GM12878 (cell line): Measurements from ENCODE around the gene RHOF. TPM values are rescaled to one million over a fixed set of nuclear protein-coding genes. Genes with fewer than 3 reads are reported as not detected.
A peak's percentile ranks its signal among the peaks of the same experiment; 100 is the strongest.

Source experiments
- BMI1 ChIP-seq: fragments of 450-650 bp; IDR thresholded peaks from 2 replicates; pipeline ENCODE4 v1.6.1; 2016; ENCODE audit warnings: mild to moderate bottlenecking, moderate library complexity, borderline replicate concordance
- CBFB ChIP-seq: IDR thresholded peaks from 2 replicates; pipeline ENCODE4 v1.6.1; 2016; ENCODE audit warnings: antibody characterized with exemption, low read depth
- CEBPB ChIP-seq, 2 experiments: fragments of 150-350 bp in 1 of 2; IDR thresholded peaks; 2 replicates each; pipeline ENCODE4 v1.6.1; 2012 to 2014; ENCODE audit warnings: low read depth in 2 of 2, low read length in 2 of 2, borderline replicate concordance in 1 of 2, inconsistent platforms in 1 of 2
- CTCF ChIP-seq, 3 experiments: IDR thresholded peaks in 2 of 3; conservative IDR thresholded peaks in 1 of 3; 2 replicates each; pipeline ENCODE4 v1.5.1; 2011; ENCODE audit warnings: low read depth in 3 of 3, low read length in 3 of 3, mild to moderate bottlenecking in 3 of 3, control low read depth in 2 of 3, moderate library complexity in 2 of 3, inconsistent platforms in 1 of 3, mixed read lengths in 1 of 3; ENCODE audit not compliant: control insufficient read depth in 2 of 3, insufficient read depth in 1 of 3; ENCODE audit errors: extremely low read depth in 1 of 3
- E4F1 ChIP-seq: fragments of 450-650 bp; IDR thresholded peaks from 2 replicates; pipeline ENCODE4 v1.6.1; 2018; ENCODE audit warnings: borderline replicate concordance, mild to moderate bottlenecking; ENCODE audit not compliant: partially characterized antibody
- ETV6 ChIP-seq, 2 experiments: fragments of 450-650 bp in 1 of 2; IDR thresholded peaks in 1 of 2; conservative IDR thresholded peaks in 1 of 2; 2 replicates each; pipeline ENCODE4 v1.6.1; 2014; ENCODE audit warnings: antibody characterized with exemption in 1 of 2, borderline replicate concordance in 1 of 2, low read depth in 1 of 2, mild to moderate bottlenecking in 1 of 2, moderate library complexity in 1 of 2
- HDAC2 ChIP-seq: fragments of 200-600 bp; sonication (generic); IDR thresholded peaks from 2 replicates; pipeline ENCODE4 v1.6.1; 2017
- IKZF1 ChIP-seq: fragments of 450-650 bp; conservative IDR thresholded peaks from 2 replicates; pipeline ENCODE4 v1.6.1; 2017; ENCODE audit warnings: antibody characterized with exemption, mild to moderate bottlenecking
- JUND ChIP-seq: IDR thresholded peaks from 2 replicates; pipeline ENCODE4 v1.6.1; 2012; ENCODE audit warnings: low read depth, mild to moderate bottlenecking, low read length, improper control_type of control experiment, moderate library complexity
- MAX ChIP-seq: IDR thresholded peaks from 2 replicates; pipeline ENCODE4 v1.6.1; 2012; ENCODE audit warnings: low read depth, low read length, improper control_type of control experiment
- MEF2B ChIP-seq: fragments of 450-650 bp; IDR thresholded peaks from 2 replicates; pipeline ENCODE4 v1.6.1; 2018; ENCODE audit warnings: mild to moderate bottlenecking, moderate library complexity; ENCODE audit not compliant: partially characterized antibody, poor library complexity, severe bottlenecking
- MTA3 ChIP-seq: IDR thresholded peaks from 2 replicates; pipeline ENCODE4 v1.6.1; 2012; ENCODE audit warnings: low read length, inconsistent platforms, borderline replicate concordance
- PKNOX1 ChIP-seq: fragments of 450-650 bp; IDR thresholded peaks from 2 replicates; pipeline ENCODE4 v1.6.1; 2016; ENCODE audit warnings: mild to moderate bottlenecking
- RAD51 ChIP-seq: fragments of 450-650 bp; IDR thresholded peaks from 2 replicates; pipeline ENCODE4 v1.6.1; 2016; ENCODE audit warnings: moderate library complexity, mild to moderate bottlenecking, inconsistent platforms
- RCOR1 ChIP-seq: conservative IDR thresholded peaks from 2 replicates; pipeline ENCODE4 v1.6.1; 2012; ENCODE audit warnings: low read depth, low read length, improper control_type of control experiment
- SPI1 ChIP-seq: IDR thresholded peaks from 2 replicates; pipeline ENCODE4 v1.6.1; 2011; ENCODE audit warnings: low read depth, mild to moderate bottlenecking, low read length, moderate library complexity, borderline replicate concordance; ENCODE audit not compliant: insufficient read depth
- TBL1XR1 ChIP-seq: IDR thresholded peaks from 2 replicates; pipeline ENCODE4 v1.6.1; 2012; ENCODE audit warnings: low read depth, low read length, improper control_type of control experiment
- YY1 ChIP-seq: IDR thresholded peaks from 2 replicates; pipeline ENCODE4 v1.6.1; 2011; ENCODE audit warnings: low read depth, mild to moderate bottlenecking, low read length
- ZBTB33 ChIP-seq: fragments of 450-650 bp; IDR thresholded peaks from 2 replicates; pipeline ENCODE4 v1.6.1; 2017; ENCODE audit warnings: mild to moderate bottlenecking
- ZNF24 ChIP-seq: fragments of 450-650 bp; IDR thresholded peaks from 2 replicates; pipeline ENCODE4 v1.6.1; 2017; ENCODE audit warnings: antibody characterized with exemption, mild to moderate bottlenecking
- ZNF622 ChIP-seq: fragments of 450-650 bp; IDR thresholded peaks from 2 replicates; pipeline ENCODE4 v1.6.1; 2017; ENCODE audit warnings: mild to moderate bottlenecking, inconsistent platforms
- ZSCAN29 ChIP-seq: fragments of 450-650 bp; IDR thresholded peaks from 2 replicates; pipeline ENCODE4 v1.6.1; 2017; ENCODE audit warnings: mild to moderate bottlenecking, moderate library complexity
- polyA plus RNA-seq, 11 experiments: library from polyadenylated mRNA; depleted of rRNA in 4 of 11; unstranded in 6 of 11; stranded (reverse) in 5 of 11; fragments of >200 nt; fragmentation: Nextera tagmentation in 4 of 11; fragmentation: Illumina TruSeq in 1 of 11; extraction: Ambion mirVana in 4 of 11; extraction: Trizol in 1 of 11; gene quantifications; 1 replicate in 1 of 11; 2 replicates in 10 of 11; pipeline versions ENCODE4 v1.2.1 to v1.2.3, GENCODE V29; 2011 to 2016; ENCODE audit warnings: inconsistent platforms in 2 of 11, missing spikeins in 2 of 11, low read depth in 1 of 11
- total RNA-seq, 4 experiments: library from RNA; depleted of rRNA in 3 of 4; stranded (reverse); fragments of >200 nt in 3 of 4; fragmentation: Illumina TruSeq in 1 of 4; extraction: Trizol in 1 of 4; gene quantifications; 2 replicates each; pipeline versions ENCODE4 v1.2.1 to v1.2.3, GENCODE V29; 2013 to 2021

Gene RHOF
- total and polyA plus RNA-seq, 10 of the 15 experiments (the other 5 are each of a cell fraction or from before 2014, with no cell fraction given): 6.1 to 78.7 (median 39.7) TPM

GRCh38 chr12:121793838-121794533 is 498 bp upstream of the RHOF start (continued):
- TF ChIP-seq E4F1 (peak; percentile 11), YY1 (peak; percentile 90), BMI1 (no peak), ZNF24 (peak; percentile 83), MTA3 (no peak), HDAC2 (no peak), TBL1XR1 (peak; percentile 10; the same call in 1 of the 2 replicates), ZSCAN29 (peak; percentile 63; the same call in 1 of the 2 replicates), ZNF622 (no peak), ETV6 (conservative IDR thresholded peaks at IDR 0.05 in 1 of 2, IDR thresholded peaks at IDR 0.05 in 1 of 2; ENCODE audit: borderline replicate concordance in 1 of 2, low read depth in 1 of 2) (peak in 1 of 2 experiments; percentile 47; a peak in 1 of 4 replicates), RCOR1 (no peak), RAD51 (no peak), IKZF1 (peak; percentile 77; the same call in 1 of the 2 replicates), MEF2B (peak; percentile 21), PKNOX1 (peak; percentile 51), SPI1 (no peak), MAX (peak; percentile 82; the same call in 1 of the 2 replicates), ZBTB33 (peak; percentile 80; the same call in 1 of the 2 replicates), JUND (peak; percentile 27; the same call in 1 of the 2 replicates), CBFB (peak; percentile 31; the same call in 1 of the 2 replicates), CEBPB (IDR thresholded peaks at IDR 0.05; ENCODE audit: borderline replicate concordance in 1 of 2, low read depth in 2 of 2, low read length in 2 of 2) (no peak), CTCF (IDR thresholded peaks at IDR 0.05 in 2 of 3, conservative IDR thresholded peaks at IDR 0.05 in 1 of 3; ENCODE audit: control insufficient read depth in 2 of 3, extremely low read depth in 1 of 3, insufficient read depth in 1 of 3, low read depth in 3 of 3, low read length in 3 of 3) (peak; percentile 100; a peak in 5 of 6 replicates)
